IMR-90 (cell line): ENCODE data around the gene IGFBPL1. TPM values are rescaled to one million over a fixed set of nuclear protein-coding genes. Genes with fewer than 3 reads are reported as not detected.

Experiments
- ATAC-seq: fragments of 200-7000 bp; cut with Tn5 transposase; 2 replicates; pipeline ENCODE4 v1.9.1; 2020; ENCODE audit warnings: low read depth, mild to moderate bottlenecking, moderate library complexity
- BruUV-seq: library from RNA; stranded (reverse); fragments of 400-500 nt; replicated peaks from 2 replicates; lab custom pipeline; 2021; lab: Mats Ljungman, UMichigan
- CTCF ChIA-PET: fragments of 300-600 bp; formaldehyde crosslinking; extraction: SDS; loops from one replicate; lab custom pipeline; 2021; ENCODE audit warnings: antibody characterized with exemption; lab: Yijun Ruan, JAX
- POLR2A ChIA-PET: fragments of 300-600 bp; sonication (Branson Sonifier 250); formaldehyde crosslinking; loops from one replicate; lab custom pipeline; 2022; ENCODE audit warnings: antibody characterized with exemption; ENCODE audit not compliant: unreplicated experiment; lab: Charles Lee
- DNase-seq: peaks from one replicate; pipeline ENCODE4 v3.0.0; 2013
- H2AFZ ChIP-seq: replicated peaks from 2 replicates; pipeline ENCODE3; 2013; ENCODE audit warnings: low read length, mild to moderate bottlenecking; ENCODE audit not compliant: poor library complexity
- H2AK5ac ChIP-seq: 2 replicates; pipeline ENCODE4 v1.6.1; 2013; ENCODE audit warnings: low read depth, low read length, inconsistent platforms
- H2AK9ac ChIP-seq: replicated peaks from 2 replicates; pipeline ENCODE3; 2013; ENCODE audit warnings: mild to moderate bottlenecking, low read depth, low read length, moderate library complexity; ENCODE audit not compliant: poor library complexity
- H2BK120ac ChIP-seq: 2 replicates; pipeline ENCODE4 v1.6.1; 2013; ENCODE audit warnings: low read depth, low read length, inconsistent platforms
- H2BK15ac ChIP-seq: 3 replicates; pipeline ENCODE4 v1.6.1; 2013; ENCODE audit warnings: low read depth, low read length, inconsistent platforms
- H2BK20ac ChIP-seq: 2 replicates; pipeline ENCODE4 v1.6.1; 2013; ENCODE audit warnings: low read depth, mild to moderate bottlenecking, inconsistent platforms, low read length, moderate library complexity
- H2BK5ac ChIP-seq: 2 replicates; pipeline ENCODE4 v1.6.1; 2013; ENCODE audit warnings: mild to moderate bottlenecking, low read depth, low read length, inconsistent platforms; ENCODE audit not compliant: poor library complexity, severe bottlenecking
- H3K14ac ChIP-seq: replicated peaks from 2 replicates; pipeline ENCODE4 v1.6.1; 2013; ENCODE audit warnings: low read depth, low read length, inconsistent platforms
- H3K18ac ChIP-seq: 2 replicates; pipeline ENCODE4 v1.6.1; 2013; ENCODE audit warnings: low read depth, low read length, control low read depth
- H3K23ac ChIP-seq: 2 replicates; pipeline ENCODE4 v1.6.1; 2013; ENCODE audit warnings: low read depth, low read length, inconsistent platforms
- H3K27ac ChIP-seq: 2 replicates; pipeline ENCODE4 v1.5.1; 2013; ENCODE audit warnings: mild to moderate bottlenecking, control low read depth, low read length; ENCODE audit not compliant: insufficient read depth
- H3K27me3 ChIP-seq: 2 replicates; pipeline ENCODE4 v1.6.1; 2013; ENCODE audit warnings: low read length; ENCODE audit not compliant: control insufficient read depth, insufficient read depth
- H3K36me3 ChIP-seq: 2 replicates; pipeline ENCODE4 v1.6.1; 2013; ENCODE audit warnings: low read length, mixed read lengths; ENCODE audit not compliant: control insufficient read depth, insufficient read depth
- H3K4ac ChIP-seq: 2 replicates; pipeline ENCODE4 v1.6.1; 2013; ENCODE audit warnings: low read depth, low read length, inconsistent platforms
- H3K4me1 ChIP-seq: 2 replicates; pipeline ENCODE4 v1.6.1; 2013; ENCODE audit warnings: low read length, mixed read lengths; ENCODE audit not compliant: control insufficient read depth, insufficient read depth
- H3K4me2 ChIP-seq: 2 replicates; pipeline ENCODE4 v1.6.1; 2013; ENCODE audit warnings: low read depth, mild to moderate bottlenecking, control low read depth, low read length, moderate library complexity
- H3K4me3 ChIP-seq: 2 replicates; pipeline ENCODE4 v1.5.1; 2013; ENCODE audit warnings: low read depth, mild to moderate bottlenecking, control low read depth, low read length, moderate library complexity; ENCODE audit not compliant: insufficient read depth
- H3K56ac ChIP-seq: 2 replicates; pipeline ENCODE4 v1.6.1; 2013; ENCODE audit warnings: low read length, inconsistent platforms; ENCODE audit not compliant: insufficient read depth; ENCODE audit errors: extremely low read depth
- H3K79me1 ChIP-seq, 2 experiments: 2 replicates each; pipeline ENCODE4 v1.6.1; 2013; ENCODE audit warnings: low read length in 2 of 2, inconsistent platforms in 1 of 2, low read depth in 1 of 2
- H3K9ac ChIP-seq: 2 replicates; pipeline ENCODE4 v1.6.1; 2013; ENCODE audit warnings: low read depth, low read length, control low read depth
- H3K9me1 ChIP-seq: 2 replicates; pipeline ENCODE4 v1.6.1; 2013; ENCODE audit warnings: low read length, inconsistent platforms; ENCODE audit not compliant: insufficient read depth
- H3K9me3 ChIP-seq: 2 replicates; pipeline ENCODE4 v1.6.1; 2013; ENCODE audit warnings: low read length; ENCODE audit not compliant: control insufficient read depth, insufficient read depth
- H4K20me1 ChIP-seq: 2 replicates; pipeline ENCODE4 v1.6.1; 2013; ENCODE audit warnings: low read length, inconsistent platforms; ENCODE audit not compliant: insufficient read depth
- H4K5ac ChIP-seq: 2 replicates; pipeline ENCODE4 v1.6.1; 2013; ENCODE audit warnings: mild to moderate bottlenecking, low read depth, low read length, control low read depth
- H4K8ac ChIP-seq, 2 experiments: 2 replicates each; pipeline ENCODE4 v1.6.1; 2013; ENCODE audit warnings: low read depth in 2 of 2, low read length in 2 of 2, control low read depth in 1 of 2, inconsistent platforms in 1 of 2
- H4K91ac ChIP-seq: 2 replicates; pipeline ENCODE4 v1.6.1; 2013; ENCODE audit warnings: low read depth, low read length, inconsistent platforms; ENCODE audit not compliant: insufficient read depth
- BHLHE40 ChIP-seq: fragments of 150-350 bp; IDR thresholded peaks from 2 replicates; pipeline ENCODE4 v1.6.1; 2016; ENCODE audit warnings: mild to moderate bottlenecking, low read depth, low read length
- FOS ChIP-seq: fragments of 150-350 bp; IDR thresholded peaks from 2 replicates; pipeline ENCODE4 v1.6.1; 2016; ENCODE audit warnings: low read depth, low read length
- MAFK ChIP-seq: IDR thresholded peaks from 2 replicates; pipeline ENCODE4 v1.6.1; 2012; ENCODE audit warnings: low read depth, low read length, improper control_type of control experiment
- MXI1 ChIP-seq: IDR thresholded peaks from 2 replicates; pipeline ENCODE4 v1.6.1; 2012; ENCODE audit warnings: low read depth, mild to moderate bottlenecking, low read length, moderate library complexity, borderline replicate concordance
- RCOR1 ChIP-seq: IDR thresholded peaks from 2 replicates; pipeline ENCODE4 v1.6.1; 2012; ENCODE audit warnings: mild to moderate bottlenecking, low read length, improper control_type of control experiment; ENCODE audit not compliant: insufficient replicate concordance
- WGBS, 2 experiments: methylation state at CpG; one replicate each; pipeline versions ENCODE4 v1.1.5 to v1.1.7; 2013; ENCODE audit warnings: missing lambda C conversion rate in 2 of 2; ENCODE audit not compliant: insufficient read length in 1 of 2; ENCODE audit errors: extremely low coverage in 2 of 2; 5-methylcytosine and 5-hydroxymethylcytosine counted together
- dilution Hi-C: fragments of 300-500 bp; cut with HindIII; formaldehyde crosslinking; loops from one replicate; pipeline ENCODE4 v1.14.3; 2018; ENCODE audit warnings: low sequenced_read_pairs; ENCODE audit not compliant: unreplicated experiment
- in situ Hi-C: fragments of 300-500 bp; cut with MboI; formaldehyde crosslinking; loops from 3 replicates; pipeline ENCODE4 v1.14.3; 2019; ENCODE audit warnings: low sequenced_read_pairs, inconsistent platforms, mixed read lengths
- intact Hi-C: fragments of 100-400 bp; cut with micrococcal nuclease; formaldehyde crosslinking; loops from 2 replicates; pipeline ENCODE4 v1.10.0; 2022
- polyA plus RNA-seq, 3 experiments: library from polyadenylated mRNA; depleted of rRNA; stranded (reverse); fragments of >200 nt; gene quantifications; 2 replicates each; pipeline ENCODE4 v1.2.3, GENCODE V29; 2012; ENCODE audit warnings: low replicate concordance in 1 of 3
- total RNA-seq: library from RNA; depleted of rRNA; stranded (reverse); fragments of >200 nt; gene quantifications from 2 replicates; pipeline ENCODE4 v1.2.3, GENCODE V29; 2012
- TF ChIP-seq, protein P1 (sequence below): conservative IDR thresholded peaks from 2 replicates; pipeline ENCODE4 v1.5.1; 2012; ENCODE audit warnings: mild to moderate bottlenecking, low read depth, low read length, improper control_type of control experiment
- TF ChIP-seq, protein P2 (sequence below): fragments of 150-350 bp; IDR thresholded peaks from 2 replicates; pipeline ENCODE4 v1.6.1; 2017; ENCODE audit warnings: mild to moderate bottlenecking, antibody characterized with exemption, low read length, low read depth
- TF ChIP-seq, protein P3 (sequence below): fragments of 150-350 bp; IDR thresholded peaks from 2 replicates; pipeline ENCODE4 v1.6.1; 2016; ENCODE audit warnings: low read depth, mild to moderate bottlenecking, low read length, moderate library complexity, borderline replicate concordance

Gene IGFBPL1
- total and polyA plus RNA-seq, 2 of the 4 experiments (the other 2 are of a cell fraction), result not detected

DNA sequence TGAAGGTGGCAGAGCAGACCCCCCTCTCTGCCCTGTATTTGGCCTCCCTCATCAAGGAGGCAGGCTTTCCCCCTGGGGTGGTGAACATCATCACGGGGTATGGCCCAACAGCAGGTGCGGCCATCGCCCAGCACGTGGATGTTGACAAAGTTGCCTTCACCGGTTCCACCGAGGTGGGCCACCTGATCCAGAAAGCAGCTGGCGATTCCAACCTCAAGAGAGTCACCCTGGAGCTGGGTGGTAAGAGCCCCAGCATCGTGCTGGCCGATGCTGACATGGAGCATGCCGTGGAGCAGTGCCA lies 27.9 kb downstream of the IGFBPL1 start:
- intact Hi-C loops, result no loop called here
- no peak overlapping the region for H4K91ac ChIP-seq
- H3K56ac ChIP-seq, result no peak overlapping the region
- no peak overlapping the region for H3K4me2 ChIP-seq
- H2AK5ac ChIP-seq, result no peak overlapping the region
- H3K4me3 ChIP-seq, result no peak overlapping the region
- no peak overlapping the region for H2BK5ac ChIP-seq
- peaks cover 22% of the 10 kb centered on the region for H3K36me3 ChIP-seq
- no peak overlapping the region for H3K18ac ChIP-seq
- H3K23ac ChIP-seq, result no peak overlapping the region
- H3K9me1 ChIP-seq, result peaks cover 7% of the 10 kb centered on the region
- CTCF ChIA-PET, result no interaction called here
- WGBS, 2 experiments, result 88% methylated on average over 9 of the region's 10 CpGs; no CpG with 5 or more reads in 1 of the 2 experiments
- no peak overlapping the region for H3K14ac ChIP-seq
- H2BK120ac ChIP-seq, result no peak overlapping the region
- H3K27me3 ChIP-seq, result no peaks in the 10 kb centered on the region
- DNase-seq (no peak), ATAC-seq (no peak)
- TF ChIP-seq BHLHE40 (no peak), MAFK (no peak), FOS (no peak), MXI1 (no peak), RCOR1 (no peak)
- TF ChIP-seq, protein P1, sequence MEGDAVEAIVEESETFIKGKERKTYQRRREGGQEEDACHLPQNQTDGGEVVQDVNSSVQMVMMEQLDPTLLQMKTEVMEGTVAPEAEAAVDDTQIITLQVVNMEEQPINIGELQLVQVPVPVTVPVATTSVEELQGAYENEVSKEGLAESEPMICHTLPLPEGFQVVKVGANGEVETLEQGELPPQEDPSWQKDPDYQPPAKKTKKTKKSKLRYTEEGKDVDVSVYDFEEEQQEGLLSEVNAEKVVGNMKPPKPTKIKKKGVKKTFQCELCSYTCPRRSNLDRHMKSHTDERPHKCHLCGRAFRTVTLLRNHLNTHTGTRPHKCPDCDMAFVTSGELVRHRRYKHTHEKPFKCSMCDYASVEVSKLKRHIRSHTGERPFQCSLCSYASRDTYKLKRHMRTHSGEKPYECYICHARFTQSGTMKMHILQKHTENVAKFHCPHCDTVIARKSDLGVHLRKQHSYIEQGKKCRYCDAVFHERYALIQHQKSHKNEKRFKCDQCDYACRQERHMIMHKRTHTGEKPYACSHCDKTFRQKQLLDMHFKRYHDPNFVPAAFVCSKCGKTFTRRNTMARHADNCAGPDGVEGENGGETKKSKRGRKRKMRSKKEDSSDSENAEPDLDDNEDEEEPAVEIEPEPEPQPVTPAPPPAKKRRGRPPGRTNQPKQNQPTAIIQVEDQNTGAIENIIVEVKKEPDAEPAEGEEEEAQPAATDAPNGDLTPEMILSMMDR, result no peak
- TF ChIP-seq, protein P2, sequence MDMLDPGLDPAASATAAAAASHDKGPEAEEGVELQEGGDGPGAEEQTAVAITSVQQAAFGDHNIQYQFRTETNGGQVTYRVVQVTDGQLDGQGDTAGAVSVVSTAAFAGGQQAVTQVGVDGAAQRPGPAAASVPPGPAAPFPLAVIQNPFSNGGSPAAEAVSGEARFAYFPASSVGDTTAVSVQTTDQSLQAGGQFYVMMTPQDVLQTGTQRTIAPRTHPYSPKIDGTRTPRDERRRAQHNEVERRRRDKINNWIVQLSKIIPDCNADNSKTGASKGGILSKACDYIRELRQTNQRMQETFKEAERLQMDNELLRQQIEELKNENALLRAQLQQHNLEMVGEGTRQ, result no peak
- TF ChIP-seq, protein P3, sequence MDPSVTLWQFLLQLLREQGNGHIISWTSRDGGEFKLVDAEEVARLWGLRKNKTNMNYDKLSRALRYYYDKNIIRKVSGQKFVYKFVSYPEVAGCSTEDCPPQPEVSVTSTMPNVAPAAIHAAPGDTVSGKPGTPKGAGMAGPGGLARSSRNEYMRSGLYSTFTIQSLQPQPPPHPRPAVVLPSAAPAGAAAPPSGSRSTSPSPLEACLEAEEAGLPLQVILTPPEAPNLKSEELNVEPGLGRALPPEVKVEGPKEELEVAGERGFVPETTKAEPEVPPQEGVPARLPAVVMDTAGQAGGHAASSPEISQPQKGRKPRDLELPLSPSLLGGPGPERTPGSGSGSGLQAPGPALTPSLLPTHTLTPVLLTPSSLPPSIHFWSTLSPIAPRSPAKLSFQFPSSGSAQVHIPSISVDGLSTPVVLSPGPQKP, result no peak
- no peak overlapping the region for H3K4ac ChIP-seq
- no peak overlapping the region for H2BK15ac ChIP-seq
- POLR2A ChIA-PET, result no interaction called here
- H4K8ac ChIP-seq, result no peak overlapping the region
- in situ Hi-C loops, result no loop called here
- H2AK9ac ChIP-seq, result no peak overlapping the region
- no peaks in the 10 kb centered on the region for H3K9me3 ChIP-seq
- no TSS peak for BruUV-seq
- no peak overlapping the region for H3K27ac ChIP-seq
- H3K9ac ChIP-seq, result no peak overlapping the region
- H3K79me1 ChIP-seq, result peaks cover 20 to 49% of the 10 kb centered on the region in 2 experiments
- H4K5ac ChIP-seq, result no peak overlapping the region
- H2AFZ ChIP-seq, result no peak overlapping the region
- H2BK20ac ChIP-seq, result no peak overlapping the region
- dilution Hi-C loops, result loop anchor here (25.0 kb wide), 1 partner anchor 484 kb away; the partner anchor contains the start of gene SLC25A51
- peaks cover 6% of the 10 kb centered on the region for H3K4me1 ChIP-seq
- peaks cover 3% of the 10 kb centered on the region for H4K20me1 ChIP-seq
